Stimulated activated CD4-positive, alpha-beta T cell treated with anti-CD3 and anti-CD28 coated beads, Interleukin-1b, Interleukin-23, amount 100 ng/mL, for 24 hours (primary cell): ENCODE results near the gene CHPT1.
"Not testable (repeated sequence)": the region's sequence is repeated elsewhere in the genome, so short reads cannot be mapped to it uniquely, and the experiment has no call there.

Source experiments
- DNase-seq, 4 experiments: peaks; one replicate each; pipeline ENCODE4 v3.0.0-alpha.2; 2020; ENCODE audit warnings: low read depth in 4 of 4, low spot score in 1 of 4

Gene CHPT1

DNA sequence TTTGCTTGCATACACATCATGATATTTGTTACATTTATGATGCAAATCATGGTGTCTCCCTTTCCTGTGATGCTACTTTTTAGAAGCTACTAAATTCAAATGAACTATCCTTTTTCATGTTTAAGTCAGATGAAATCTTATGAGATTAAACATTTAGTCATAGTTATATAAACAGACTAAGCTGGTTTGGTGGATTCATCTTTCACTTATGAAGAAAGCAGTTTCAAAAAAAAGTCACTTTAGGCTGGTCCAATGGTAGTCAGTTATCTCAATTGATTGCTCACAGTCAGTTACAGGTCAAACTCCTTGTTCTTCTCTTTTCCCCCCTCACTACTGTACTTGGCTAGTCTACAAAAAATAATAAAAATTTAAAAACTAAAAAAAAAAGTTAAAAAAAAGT lies 22.1 kb downstream of the CHPT1 start:
- DNase-seq = no peak

DNA sequence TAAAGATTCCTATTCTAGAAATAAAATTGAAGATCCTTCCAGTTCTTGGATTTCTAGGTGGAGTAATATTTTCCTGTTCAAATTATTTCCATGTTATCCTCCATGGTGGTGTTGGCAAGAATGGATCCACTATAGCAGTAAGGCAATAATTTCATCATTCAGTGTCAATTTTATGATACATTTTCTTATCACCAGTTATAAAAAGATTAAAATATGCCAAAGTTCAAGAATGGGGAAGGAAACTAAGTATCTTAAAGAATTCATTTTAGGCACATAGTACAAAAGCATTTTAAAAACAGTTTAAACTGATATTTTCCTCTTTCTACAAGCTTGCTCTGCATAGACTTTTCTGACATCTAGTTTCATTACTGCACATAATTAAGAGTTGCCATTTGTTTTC lies 22.7 kb downstream of the CHPT1 start:
- no peak for DNase-seq

DNA sequence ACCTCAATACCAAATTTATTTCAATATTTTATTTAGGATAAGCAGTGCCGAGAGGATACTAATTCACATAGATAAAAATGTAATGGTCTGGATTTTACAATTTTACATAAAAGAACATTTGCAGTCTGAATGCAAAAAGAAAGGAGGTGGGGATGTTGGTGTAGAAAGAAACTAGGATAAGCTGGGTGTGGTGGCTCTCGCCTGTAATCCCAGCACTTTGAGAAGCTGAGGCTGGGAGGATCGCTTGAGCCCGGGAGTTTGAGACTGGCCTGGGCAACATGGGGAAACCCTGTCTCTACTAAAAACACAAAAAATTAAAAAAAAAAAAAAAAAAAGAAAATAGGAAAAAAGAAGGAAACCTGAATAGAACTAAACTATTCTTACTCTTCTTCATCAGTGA lies 25.0 kb downstream of the CHPT1 start:
- DNase-seq = no peak

DNA sequence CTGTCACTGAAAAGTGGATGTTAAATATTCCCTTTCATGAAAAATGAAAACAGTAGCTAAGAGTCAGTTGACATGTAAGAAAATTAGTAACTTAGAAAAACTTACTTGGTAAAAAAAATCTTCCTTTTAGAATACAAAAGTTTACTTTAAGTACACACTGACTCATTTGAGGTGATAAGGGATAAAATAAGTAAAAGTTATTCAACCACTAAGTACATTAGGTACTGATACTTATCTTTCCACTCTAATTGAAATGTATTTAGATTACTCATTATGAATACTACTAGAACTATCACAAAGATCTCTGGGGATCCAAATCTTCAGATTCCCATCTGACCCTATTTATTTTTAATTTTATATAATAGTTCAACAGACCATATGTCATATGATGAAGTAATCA lies 29.7 kb downstream of the CHPT1 start:
- no peak for DNase-seq

DNA sequence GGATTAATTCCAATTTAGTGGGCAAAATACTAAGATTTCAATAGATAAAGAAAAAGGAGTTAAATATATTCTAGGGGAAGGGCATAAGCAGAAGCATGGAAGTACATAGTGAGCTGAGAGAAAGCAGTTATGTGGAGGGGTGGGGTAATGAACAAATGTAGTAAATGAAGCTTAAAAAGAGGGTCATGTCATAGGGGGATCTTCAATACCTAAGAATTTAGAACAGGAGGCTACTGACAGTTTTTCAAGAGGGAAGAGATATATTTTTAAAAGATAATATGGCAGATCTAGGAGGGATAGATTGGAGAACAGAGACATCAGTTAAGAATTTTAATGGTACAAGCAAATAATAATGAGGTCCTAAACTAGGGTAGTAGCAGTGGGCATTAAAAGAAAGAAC lies 32.4 kb downstream of the CHPT1 start:
- DNase-seq = no peak

DNA sequence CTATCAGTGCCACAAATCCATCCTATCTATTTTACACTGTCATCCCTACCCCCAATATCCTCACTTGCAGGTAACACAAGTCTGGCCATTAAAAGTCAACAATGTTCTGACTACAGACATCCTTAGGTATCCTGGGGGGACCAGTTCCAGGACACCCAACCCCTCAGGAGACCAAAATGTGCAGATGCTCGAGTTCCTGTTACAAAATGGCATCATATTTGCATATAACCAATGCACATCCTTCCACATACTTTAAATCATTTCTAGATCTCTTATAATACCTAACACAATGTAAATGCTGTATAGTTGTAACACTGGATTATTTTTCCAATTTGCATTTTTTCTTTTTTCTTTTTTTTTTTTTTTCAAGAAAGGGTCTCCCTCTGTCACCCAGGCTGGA lies 34.9 kb downstream of the CHPT1 start:
- DNase-seq = no peak

DNA sequence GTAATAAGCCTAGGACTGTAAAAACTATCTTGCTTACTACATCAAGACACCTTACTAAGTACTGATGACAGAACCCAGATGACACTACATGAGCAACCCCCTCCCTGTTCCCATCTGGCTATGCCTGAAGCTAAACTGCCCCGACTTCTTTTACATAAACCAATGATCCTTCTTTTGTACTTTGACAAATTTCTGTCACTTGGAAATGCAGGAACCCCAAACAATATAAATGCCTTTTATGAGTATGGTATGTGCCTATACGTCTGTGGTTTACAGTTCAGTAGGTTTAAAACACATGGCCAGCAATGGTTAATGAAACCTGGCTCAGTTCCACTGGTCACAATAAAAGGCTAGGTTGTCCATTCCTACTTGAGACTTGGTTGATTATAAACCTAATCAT lies 35.7 kb downstream of the CHPT1 start:
- no peak for DNase-seq

DNA sequence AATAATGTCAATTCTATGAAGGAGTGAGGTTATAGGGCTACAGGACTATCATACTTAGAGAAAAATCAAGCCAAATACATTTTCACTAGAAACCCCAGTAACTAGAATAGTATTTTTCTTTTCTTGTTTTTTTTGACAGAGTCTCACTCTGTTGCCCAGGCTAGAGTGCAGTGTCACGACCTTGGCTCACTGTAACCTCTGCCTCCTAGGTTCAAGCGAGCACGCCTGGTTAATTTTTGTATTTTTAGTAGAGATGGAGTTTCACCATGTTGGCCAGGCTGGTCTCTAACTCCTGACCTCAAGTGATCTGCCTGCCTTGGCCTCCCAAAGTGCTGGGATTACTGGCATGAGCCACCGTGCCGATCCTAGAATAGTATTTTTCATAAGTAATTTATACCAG lies 37.0 kb downstream of the CHPT1 start:
- DNase-seq = not testable (repeated sequence)

DNA sequence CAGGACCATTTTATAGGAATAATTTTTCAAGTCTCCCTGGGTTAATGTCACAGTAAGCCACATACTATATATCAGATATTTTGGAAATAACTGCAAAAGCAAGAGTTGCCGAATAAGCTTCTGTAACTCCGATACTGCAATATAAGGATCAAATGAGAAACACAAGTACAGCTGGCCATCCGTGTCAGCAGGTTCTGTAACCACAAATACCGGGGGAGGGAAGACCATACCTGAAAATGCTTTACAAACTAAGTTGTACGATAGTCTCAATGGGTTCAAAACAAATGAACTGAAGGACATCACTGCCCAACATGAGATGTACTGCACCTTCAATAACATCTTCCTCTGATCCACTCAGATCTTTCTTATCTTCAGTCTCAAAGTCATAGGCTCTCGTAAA lies 40.0 kb downstream of the CHPT1 start:
- no peak for DNase-seq

DNA sequence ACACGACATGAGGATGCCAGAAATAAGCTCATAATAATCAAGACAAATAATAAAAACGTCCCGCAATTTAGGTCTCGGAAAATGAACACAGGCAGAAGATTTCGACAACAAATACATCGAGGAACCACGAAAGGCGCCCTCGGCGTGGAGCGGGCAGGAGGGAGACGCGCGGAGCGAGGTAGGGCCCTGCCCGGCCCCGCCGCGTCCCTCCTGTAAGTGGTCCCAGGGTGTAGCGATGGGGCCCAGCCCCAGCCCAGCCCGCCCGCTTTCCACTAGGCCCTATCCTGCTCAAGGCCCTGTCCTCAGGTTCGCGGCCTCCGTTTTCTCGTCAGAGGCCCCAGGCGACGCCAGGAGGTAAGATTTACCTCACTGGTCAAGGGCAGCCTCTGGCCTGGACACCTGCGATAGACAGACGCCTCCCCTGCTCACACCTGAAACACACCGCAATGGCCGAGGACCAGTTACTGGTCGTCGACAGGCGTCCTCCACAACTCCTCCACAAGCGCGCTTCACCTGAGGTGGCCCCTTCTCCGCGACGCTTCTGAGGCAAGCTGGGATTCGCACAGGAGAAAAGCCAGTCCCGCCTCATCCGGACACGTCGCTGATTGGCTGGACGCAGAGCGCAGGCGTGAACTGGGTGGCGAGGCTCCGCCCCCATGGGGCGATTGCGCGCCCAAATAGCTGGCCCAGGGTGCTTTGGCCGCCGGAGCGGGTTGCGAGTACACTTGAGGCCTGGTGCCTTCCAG lies 41.7 kb downstream of the CHPT1 start, which contains the start of gene SYCP3:
SYCP3 (minus strand) TSS at position 543 of the 746 bp plus-strand sequence. CDS start 1,527 bp downstream, outside the sequence.
- no peak for DNase-seq

DNA sequence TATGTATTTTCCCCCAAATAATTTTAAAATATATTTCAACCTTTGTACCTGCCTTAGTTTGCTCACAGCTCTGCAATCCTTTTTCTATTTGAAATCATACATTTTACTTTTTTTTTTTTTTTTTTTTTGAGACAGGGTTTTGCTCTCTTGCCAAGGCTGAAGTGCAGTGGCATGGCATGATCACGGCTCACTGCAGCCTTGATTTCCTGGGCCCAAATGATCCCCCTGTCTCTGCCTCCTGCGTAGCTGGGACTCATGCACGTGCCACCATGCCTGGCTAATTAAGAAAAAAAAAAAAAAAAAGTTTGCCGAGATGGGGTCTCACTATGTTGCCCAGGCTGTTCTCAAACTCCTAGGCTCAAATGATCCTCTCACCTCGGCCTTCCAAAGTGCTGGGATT lies 43.1 kb downstream of the CHPT1 start:
- DNase-seq = no peak

DNA sequence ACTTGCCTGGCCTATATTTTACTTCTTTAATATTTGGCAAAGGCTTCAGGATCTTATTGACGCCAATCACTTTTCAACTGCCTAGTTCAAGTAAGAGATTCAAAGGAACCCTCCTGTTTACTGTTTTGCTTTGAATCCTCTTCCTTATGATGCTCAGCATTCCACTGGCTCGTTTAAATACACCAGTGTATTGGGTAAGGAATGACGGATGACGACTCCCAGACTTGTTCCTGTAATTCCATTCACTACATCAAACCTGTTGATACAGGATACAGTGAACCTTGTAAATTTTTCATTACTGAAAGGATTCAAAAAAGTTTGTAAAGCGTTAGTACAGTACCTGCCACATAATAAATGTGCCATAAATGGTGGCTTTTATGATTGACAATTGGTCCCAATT lies 43.5 kb downstream of the CHPT1 start:
- DNase-seq = no peak

DNA sequence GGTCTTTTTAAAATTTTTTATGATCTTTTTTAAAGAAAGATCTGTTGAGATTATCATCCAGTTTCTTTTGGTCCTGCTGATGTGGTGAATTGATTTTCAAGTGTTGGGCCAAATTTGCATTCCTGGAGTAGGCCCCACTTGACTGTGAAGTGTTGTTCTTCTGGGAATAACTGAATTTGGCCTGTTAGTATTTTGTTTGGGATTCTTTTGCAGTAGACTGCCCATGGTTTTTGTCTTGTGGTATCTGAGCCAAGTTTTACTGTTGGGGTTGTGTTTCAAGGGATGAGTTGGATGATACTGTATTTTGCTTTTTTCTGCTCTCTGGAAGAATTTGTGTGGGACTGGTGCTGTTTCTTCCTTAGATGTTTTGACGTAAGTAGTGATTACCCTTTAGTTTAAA lies 45.8 kb downstream of the CHPT1 start:
- no peak for DNase-seq

DNA sequence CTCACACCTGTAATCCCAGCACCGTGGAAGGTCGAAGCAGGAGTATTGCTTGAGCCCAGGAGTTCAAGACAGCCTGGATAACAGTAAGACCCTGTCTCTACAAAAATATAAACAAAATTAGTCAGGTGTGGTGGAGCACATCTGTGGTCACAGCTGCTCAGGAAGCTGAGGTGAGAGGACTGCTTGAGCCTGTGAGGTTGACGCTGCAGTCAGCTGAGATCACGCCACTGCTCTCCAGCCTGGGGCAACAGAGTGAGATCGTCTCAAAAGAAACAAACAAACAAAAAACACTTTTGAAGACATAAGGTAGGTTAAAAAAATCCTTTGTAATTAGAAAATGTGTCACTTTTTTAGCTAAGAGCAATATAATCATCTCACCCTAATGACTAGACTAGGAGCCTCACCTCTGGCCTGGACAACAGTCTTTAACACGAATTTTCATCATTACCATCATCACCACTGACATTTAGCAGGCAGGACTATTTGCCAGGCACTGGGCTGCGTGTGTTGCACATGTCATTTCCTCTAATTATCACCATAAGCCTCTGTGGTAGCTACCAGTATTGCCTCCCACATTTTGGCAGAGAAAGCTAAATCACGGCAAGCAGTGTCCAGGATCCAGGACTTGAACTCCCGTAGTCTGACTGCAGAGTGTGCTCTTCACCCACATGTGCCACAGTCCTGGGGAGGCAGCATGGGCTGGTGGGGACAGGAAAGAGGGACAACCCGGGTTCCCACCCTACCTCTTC lies 46.5 kb downstream of the CHPT1 start:
- DNase-seq = no peak

DNA sequence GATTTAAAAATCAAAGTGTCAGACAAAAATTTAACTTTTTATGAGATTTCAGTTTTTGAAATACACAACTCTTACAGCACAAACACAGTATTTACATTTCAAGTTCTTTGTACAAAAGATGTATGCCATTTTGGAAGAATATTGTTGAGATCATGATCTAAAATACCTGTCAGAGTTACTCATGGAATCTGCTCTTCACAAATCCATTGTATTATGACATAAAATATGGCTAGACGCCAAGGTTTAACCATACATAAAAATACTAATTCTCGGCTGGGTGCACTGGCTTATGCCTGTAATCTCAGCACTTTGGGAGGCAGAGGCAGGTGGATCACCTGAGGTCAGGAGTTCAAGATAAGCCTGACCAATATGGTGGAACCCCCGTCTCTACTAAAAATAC lies 48.0 kb downstream of the CHPT1 start:
- no peak for DNase-seq

DNA sequence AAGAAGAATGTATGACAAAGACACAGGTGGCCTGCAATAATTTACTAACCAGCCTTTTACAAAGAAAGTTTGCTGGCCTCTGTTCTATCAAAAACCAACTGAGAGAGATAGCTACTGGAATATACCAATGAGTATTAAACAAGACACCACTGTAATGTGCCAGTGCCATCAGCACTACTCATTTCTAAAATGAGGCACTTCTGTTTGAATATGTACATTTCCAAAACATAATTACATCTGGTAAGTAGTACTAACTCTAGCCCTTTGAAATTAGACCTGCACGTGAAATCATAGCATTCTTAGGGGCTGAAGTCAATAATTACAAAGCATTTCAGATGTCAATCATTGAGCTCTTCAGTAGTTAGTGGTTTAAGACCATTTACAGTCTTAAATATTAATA lies 48.8 kb downstream of the CHPT1 start:
- DNase-seq = no peak

DNA sequence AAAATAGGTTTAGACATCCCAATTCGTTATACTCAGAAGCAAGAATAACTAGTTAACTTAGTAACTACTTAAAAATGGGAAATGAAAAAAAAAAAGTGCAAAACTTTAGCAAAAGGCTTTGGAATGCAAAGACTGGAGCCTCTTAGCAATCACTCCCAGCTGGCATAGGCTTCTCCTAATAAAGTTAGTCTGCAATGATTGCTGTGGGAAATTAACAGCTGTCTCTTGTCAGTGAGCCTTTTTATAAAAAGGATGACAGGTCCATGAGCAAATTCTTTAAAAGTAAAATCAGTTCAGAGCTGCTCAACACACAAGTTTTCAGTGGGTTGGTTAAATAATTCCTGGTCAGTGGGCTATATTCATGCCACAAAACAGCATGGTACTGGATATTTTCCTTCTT lies 49.2 kb downstream of the CHPT1 start:
- no peak for DNase-seq

DNA sequence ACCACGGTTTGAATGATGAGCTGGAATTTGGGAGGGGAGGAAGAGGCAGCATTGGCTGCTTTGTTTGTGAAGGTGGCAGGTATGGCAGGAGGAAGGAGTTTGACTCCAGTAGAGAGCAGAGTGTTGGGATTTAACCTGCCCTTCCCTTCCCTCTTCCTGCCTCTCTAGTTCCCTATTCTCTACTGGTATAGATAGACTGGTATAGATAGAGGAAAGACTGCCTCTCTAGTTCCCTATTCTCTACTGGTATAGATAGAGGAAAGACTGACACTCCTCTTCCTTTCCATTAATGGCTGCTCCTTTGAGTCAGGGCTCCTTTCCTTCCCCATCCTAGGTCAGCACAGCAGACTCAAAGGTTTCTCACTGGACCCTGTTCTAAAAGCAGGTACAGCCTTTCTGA lies 50.3 kb downstream of the CHPT1 start:
- DNase-seq = no peak

DNA sequence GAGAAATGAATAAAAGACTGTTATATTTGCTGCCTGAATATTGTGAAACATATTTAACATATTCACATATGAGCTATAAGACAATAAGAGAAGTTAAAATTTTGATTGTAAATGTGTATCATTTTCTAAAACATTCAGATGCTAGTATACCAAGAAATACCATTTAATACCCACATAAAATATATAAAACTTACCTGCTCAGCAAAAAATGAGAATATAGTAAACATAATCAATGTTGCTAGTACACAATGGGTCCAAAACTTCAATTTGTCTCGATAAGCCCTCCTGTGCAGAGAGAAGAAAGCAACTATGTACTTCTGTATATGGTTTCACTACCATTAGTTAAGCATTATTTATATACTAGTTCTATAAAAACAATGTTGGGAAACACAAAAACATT lies 51.5 kb downstream of the CHPT1 start:
- no peak for DNase-seq

DNA sequence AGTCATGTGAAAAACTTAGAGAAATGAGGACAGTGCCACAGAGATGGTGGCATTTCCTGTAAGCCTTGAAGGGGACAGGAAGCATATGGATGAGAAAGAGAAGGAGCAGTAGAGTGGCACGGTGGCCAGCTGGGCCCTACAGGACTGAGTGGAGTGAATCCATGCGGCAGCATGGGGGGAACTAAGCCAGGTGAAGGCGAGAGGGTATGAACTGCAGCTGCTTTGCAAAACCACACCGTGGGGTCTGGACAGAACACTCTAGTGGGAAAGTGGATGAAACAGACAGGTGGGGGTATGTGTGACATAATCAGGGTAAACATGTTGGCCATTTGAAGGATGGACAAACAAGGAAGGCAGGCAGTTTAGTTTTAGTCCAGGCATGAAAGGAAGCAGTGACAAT lies 52.2 kb downstream of the CHPT1 start:
- DNase-seq = no peak

DNA sequence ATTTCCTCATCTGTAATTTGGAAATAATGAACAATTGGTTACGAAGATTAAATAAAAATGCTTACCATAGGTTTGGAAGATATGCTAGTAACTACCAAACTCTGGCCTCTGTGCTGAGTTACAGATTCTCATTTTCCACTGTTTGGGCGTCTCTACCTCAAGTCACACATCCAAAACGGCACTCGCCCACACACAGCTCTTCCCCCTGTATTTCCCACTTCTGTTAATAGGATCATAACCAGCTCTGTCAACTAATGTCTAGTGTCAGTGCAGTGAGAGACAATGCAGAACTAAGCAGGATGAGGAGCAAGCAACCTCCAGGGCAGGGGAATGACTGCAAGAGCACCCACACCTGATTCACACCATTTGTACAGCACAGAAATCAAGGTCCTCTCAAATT lies 52.7 kb downstream of the CHPT1 start:
- DNase-seq = no peak

DNA sequence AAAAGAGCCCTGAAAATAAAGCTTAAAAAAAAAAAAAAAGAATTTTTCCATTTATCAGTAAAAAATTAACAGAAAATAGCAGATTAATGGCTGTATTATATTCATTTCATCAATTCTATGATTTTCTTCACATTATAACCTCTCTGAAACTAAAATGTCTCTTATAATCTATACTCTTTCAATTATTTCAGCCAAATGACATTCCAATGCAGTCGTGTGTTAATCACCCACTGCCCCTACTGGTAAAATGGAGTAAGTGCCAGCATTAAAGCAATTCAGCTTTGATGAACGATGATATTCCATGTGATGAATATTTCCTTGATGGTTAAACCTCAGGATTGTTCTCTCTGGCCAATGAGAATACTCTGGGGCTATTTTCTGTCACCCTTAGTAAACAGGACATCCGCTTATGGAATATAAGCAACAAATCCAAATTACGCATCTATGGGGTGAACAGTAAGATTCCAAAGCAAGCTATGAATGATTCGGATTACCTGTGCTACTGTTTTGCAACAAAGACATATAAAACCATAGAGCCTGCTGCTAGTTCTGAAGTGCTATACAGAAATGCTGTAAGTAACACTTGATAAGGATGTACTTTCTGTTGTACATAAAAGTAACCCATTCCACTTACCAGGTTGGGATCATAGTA lies 62.1 kb downstream of the CHPT1 start:
- no peak for DNase-seq
